GM18909 (cell line): ENCODE data around the gene ASB10.

Experiments
- ATAC-seq: cut with Tn5 transposase; IDR thresholded peaks from one replicate; pipeline ENCODE4 v1.9.1; 2021; ENCODE audit warnings: mild to moderate bottlenecking; ENCODE audit not compliant: unreplicated experiment, poor library complexity

The ASB10 gene

DNA sequence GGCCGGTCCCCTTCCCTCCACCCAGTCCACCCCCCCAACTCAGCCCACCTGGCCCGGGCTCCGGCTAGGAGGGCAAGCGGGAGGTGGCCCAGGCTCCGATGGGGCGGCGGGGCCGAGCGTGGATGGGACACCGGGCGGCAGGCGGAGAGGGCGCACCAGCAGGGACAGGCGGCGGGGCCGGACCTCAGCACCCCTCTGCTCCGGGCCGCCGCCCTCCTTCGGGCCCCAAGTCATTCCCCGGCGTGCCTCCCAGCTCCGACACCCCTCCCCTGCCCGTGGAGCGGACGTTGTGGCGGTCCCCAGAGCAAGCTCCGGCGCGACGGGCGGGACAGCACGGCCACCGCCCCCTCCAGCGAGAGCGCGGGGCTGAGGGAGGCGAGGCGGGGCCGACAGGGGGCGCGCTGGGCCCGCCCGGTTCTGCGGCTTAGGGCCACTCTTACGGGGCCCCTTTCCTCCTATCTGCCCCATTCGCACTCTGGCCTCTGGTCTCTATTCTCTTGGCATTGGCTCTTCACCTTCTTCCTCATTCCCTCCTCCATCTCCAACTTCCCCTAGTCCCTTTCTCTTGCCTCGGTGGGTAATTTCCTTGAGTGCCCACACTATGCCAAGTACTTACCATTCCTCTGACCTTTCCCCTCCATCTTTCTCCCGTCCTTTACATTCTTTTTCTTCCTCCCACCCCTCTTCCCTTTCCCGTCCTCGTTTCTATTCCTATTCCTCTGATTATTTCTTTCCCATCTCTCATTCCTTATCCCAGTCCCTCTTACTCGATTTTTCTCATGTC is 18.9 kb downstream of the ASB10 start:
- ATAC-seq: no peak

DNA sequence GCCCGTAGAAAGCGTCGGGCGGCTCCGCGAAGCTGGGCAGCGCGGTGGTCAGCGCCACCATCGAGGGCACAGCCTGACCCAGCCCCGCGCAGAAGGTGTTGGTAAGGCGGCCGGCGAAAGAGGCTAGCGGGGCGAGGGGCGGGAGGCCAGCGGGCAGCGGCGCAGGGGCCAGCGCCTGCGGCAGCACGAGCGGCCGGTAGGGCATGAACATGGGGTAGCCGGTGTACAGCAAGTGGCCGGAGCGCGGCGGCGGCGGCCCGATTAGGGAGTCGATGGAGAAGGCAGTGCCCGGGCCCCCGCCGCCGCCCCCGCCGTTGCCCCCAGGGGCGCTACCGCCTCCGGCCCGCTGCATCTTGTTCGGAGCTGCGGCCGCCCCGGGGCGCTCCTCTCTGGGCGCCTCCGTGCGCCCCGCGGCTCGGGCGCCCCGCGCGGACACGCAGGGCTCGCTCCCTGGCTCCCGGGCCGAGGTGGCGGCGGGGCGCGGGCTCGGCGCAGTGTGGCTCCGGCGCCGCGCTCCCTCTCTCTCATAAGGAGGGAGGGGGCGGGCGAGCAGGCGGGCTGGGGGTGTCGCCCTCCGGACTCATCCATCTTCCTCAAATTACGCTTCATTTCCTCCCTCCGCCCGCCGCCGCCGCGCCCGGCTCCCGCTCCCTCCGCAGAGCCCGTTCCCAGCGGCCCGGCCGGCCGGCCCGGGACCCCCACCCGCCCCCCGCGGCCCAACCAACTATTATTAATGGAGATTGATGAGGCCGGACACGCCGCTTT is 19.7 kb downstream of the ASB10 start, which contains the start of gene GBX1:
Gene GBX1 (minus strand): TSS at position 498 of the 765 bp plus-strand sequence. CDS start 146 bp downstream, at position 352.
- ATAC-seq: no peak

DNA sequence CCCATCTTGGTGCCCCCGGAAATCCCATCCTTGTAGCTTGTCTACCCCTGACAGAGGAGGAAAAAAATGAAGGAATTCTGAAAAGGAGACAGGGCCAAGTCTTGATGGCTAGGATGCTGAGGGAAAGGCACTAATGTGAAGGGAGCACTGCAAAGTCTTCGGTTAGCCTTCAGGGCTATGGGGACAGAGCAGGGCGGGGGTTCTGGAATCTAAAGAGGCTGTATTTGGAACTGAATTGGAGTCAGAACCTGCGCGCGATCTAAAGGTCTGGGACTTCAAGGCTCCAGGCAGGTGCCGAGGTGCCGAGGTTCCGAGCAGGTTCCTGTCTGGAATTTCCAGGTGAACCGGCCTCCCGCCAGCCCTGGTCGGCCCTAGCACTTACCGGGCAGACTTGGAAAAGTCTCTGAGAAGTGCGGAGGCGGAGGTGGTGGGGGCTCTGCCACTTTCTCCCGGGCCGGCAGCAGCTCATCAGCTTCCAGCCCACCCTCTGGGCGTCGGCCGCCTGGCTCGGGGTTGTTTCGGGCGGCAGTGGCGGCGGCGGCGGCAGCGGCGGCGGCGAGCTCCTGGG is 20.3 kb downstream of the ASB10 start:
- ATAC-seq: no peak

DNA sequence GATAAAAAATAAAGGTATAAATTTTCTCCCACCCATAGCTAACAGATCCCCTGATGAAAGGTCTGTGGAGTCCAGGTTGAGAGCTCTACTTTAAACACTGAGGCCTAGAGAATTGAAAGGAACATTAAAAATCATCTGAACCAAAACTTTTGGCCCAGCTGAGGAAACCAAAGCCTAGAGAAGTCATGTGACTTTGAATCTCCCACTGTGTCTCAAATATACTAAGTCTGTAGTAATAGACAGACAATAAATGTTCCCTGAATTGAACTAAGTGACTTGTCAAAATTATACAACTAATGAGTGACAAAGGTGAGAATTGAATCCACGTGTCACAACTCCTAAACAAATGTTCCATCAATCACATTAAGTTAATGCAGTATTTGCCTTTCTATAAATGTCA is 25.3 kb downstream of the ASB10 start:
- no peak for ATAC-seq

DNA sequence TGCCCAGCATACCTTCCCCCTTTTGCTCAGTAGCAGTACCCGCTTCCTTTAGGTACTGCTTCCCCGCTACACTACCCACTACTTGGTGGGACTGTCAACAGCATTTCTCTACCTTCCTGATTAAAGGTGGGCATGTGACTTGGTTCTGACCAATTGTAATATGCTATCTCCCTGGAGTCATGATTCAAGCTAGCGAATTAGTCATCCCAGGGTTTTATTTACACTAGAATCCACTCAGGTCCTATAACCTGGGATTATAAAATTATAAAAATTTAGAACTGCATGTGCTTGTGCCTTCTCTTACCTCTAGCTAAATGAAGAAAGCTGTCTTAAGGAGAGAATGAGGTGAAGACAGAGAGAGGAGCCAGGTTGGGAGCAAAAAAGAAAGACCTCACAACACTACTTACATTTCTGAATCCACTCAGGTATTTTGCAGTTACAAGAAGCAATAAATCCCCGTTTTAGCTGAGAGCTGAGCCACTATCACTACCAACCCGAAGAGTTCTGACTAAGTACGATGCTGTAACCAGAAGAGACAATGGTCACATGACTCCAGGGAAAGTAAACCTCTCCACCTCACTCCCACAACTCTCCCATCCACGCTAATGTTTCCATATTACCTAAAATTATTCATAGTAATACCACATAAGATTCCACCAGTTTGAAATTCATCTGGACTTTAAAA is 29.3 kb downstream of the ASB10 start:
- ATAC-seq: no peak

DNA sequence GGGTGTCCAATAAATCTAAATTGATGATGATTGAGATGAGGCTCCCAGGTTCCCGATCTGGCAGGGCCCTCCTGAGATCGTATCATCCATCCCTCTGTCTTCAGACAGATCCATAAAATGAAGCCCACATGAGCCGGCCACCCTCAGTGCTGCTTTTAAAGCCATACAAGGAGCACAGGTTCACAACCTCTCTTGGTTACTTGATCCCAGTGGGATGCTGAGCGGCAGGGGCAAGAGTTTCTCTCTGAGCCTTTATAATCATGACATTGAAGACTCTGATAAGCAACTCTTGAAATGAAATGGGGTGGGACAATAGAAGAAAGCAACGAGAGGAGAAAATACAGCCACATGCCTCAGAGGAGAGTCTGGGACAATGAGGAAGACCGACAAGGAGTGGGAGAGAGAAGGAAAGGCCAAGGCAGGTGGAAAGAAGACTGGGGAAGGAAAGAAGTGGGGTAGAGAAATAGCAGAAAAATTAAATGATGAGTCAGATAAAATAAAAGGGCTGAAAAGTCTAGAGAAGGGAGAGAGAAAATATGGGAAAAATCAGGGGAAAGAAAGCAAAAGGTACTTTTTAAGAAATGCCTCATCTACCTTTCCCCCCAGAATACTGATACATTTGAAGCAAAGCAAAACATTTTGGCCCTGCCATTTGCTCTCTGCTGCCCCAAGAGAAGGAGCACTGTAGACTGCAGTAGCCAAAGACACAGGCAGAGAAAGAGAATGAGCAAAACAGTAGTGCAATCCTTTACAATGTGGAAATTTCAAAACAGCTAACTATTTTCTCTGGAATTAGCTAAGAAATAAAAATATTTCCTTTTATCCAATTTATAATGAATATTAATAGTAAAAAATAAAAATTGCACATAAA is 34.2 kb downstream of the ASB10 start:
- no peak for ATAC-seq

DNA sequence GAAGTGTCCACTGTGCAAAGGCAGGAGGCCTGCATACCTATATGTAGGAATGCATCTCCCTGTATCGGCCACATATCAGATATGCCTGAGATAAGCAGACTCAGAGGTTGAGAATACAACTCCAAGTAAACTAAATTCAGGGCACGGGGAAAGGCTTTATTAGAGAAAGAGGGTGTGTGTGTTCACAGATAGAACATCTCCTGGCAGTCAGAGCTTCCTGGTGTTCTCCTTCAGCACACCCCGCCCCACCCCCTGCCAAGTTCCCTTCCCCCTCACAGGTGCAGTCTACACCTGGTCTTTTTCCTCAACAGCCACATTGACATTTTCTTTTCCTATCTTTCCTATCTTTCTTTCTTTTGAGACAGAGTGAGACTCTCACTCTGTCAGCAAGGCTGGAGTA is 36.7 kb downstream of the ASB10 start:
- no peak for ATAC-seq

DNA sequence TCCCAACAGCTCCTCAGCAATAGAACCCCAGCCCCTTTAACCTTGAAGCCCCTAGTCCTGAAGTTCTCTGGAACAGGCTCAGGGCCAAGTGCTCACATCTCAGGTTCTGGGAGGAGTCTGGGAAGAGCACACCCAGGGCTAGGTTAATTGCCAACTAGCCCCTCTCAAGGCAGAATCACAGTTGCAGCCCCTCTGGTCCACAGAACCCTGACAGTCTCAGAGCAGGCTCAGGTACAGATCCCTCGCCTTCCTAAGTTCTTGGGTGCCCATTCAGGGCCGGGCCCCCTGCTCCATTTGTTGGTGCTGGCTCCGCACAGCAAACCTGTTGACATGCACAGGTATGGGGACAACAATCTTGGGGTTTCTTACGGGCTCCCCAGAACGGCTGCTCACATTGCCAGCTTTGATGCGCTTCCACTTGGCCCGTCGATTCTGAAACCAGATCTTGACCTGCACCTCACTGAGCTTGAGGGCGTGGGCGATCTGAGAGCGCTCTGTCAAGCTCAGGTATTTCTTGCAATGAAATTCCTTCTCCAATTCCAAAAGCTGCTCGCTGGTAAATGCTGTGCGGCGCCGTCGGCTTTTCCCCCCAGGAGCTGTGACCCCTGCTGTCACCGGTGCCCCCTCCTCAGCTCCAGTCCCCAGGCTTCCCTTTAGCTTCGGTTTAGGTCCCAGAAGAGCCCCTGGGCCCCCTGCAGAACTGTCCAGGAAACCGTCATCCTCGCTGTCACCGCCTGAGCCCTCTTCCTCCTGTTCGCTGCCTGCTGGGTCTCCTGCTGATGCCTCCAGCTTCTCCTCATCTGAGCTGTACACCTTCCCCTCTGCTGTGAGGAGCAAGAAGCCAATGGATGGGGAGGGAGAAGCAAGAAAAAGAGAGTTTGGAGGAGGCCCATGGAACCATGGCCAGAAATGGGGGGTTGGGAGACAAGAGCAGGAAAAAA is 38.5 kb downstream of the ASB10 start:
- ATAC-seq: no peak

DNA sequence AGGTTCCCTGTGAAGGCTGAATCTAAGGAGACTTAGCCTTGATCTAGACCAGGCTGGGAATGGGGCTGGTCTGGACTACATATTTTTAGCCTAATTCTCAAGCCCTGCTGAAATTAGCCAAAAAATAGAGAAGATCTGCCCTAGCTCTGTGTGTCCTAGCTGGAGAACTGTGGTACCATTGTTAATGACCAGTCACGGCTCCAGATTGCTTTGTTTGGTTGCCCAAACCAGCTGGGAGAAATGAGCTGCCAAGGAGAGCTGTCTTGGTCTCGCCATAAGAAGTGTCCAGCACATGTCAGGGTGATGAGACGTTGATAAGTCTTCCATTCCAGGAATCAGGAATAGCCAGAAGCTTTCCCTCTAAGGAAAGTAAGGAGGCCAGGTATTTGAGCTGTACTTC is 40.3 kb downstream of the ASB10 start:
- ATAC-seq: no peak

DNA sequence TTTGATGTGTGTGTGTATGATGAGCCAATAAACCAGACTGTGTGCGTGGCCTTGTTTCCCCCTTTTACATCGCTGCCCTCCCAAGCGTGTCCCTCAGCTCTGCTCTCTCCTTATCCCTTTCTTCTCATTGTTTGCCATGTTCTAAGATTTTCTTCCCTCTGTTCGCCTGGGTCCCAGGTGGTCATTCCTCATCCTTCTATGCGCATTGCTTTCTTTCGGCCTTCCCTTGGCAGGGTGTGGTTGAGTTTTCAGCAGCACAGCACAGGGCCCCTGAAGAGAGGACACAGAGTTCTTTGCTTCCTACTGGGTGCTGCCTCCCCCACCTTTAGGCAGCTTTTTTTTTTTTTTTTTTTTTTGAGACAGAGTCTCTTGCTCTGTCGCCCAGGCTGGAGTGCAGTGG is 42.7 kb downstream of the ASB10 start:
- ATAC-seq: no peak

DNA sequence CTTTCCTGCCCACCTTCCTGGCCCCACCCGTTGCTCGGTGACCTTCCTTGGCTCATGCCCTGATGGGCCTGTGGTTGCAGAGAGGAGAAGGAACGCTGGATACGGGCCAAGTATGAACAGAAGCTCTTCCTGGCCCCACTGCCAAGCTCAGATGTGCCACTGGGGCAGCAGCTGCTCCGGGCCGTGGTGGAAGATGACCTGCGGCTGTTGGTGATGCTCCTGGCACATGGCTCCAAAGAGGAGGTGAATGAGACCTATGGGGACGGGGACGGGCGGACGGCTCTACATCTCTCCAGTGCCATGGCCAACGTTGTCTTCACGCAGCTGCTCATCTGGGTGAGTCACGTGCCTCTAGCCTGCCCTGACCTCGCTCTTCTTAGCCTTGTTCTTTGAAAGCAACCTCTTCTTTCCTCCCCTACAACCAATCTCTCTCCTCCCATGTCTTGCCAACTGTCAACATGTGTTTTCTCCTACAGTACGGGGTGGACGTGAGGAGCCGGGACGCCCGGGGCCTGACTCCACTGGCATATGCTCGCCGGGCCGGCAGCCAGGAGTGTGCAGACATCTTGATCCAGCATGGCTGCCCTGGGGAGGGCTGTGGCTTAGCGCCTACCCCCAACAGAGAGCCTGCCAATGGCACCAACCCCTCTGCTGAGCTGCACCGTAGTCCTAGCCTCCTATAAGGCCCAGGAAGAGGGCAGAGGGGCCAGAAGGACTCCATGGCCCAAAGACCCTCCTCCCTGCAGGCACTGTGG is 43.6 kb downstream of the ASB10 start:
- ATAC-seq: no peak

DNA sequence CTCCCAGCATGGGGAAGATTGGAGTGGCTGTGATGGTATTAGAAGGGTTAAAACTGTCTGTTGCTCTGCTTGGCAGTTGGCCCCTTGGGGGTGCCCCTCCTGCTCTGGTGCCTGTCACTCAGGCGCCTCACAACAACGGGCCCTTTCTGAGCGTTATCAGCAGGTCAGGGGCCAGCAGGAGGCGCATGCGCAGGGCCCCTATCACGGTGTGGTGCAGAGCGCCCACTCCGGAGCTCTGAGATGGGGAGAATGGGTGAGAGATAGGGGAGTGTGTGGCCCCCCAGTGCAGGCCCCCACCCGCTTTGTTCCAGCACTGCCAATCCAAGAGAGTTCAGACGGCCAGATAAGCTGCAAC is 44.4 kb downstream of the ASB10 start:
- no peak for ATAC-seq

DNA sequence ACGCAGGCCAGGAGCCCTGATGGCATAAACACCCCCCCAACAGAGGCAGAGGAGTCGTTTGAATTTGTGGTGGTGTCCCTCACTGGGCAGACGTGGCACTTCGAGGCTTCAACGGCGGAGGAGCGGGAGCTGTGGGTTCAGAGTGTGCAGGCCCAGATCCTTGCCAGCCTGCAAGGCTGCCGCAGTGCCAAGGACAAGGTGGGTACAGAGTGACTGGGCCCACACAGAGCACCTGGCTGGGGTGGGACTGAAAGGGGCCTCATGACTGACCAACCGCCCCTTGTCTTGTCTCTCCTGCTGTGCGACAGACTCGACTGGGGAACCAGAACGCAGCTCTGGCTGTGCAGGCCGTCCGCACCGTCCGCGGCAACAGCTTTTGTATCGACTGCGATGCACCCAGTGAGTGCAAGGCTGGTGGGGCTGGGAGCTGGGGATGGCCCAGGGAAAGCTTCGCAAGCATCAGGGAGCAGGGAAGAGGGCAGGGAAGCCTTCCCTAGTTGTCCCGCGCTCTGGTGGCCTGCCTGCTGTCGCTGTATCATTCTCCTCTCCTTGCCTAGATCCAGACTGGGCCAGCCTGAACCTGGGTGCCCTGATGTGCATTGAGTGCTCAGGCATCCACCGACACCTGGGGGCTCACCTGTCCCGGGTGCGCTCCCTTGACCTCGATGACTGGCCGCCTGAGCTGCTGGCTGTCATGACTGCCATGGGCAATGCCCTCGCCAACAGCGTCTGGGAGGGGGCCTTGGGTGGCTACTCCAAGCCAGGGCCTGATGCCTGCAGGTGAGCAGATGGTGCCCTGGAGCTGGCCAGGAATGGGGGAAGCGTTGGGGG is 45.0 kb downstream of the ASB10 start:
- no peak for ATAC-seq

DNA sequence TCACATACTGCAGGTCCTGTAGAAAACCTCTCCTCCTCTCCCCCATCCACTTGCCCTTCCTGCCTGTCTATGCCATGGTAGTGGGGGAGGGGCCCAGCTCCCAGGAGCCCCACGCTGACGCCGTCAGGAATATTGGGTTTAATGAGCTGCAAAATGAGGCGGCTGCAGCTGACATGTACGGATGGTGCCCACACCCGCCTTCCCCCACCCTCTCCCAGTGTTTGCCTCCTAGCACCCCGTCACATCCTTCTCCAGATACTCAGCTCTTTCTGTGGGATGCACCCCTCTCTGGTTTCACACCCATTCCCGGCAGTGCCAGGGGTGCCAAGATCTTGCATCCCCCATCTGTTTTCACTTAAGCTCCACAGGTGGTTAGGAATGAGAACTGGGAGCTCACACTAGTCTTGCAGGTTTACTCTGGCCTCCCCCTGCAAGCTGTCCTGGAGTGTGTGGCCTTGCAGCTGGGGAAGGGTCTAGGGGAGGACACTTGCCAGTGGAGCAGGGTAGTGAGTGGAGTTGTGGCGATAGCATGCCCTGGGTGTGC is 45.7 kb downstream of the ASB10 start:
- no peak for ATAC-seq

DNA sequence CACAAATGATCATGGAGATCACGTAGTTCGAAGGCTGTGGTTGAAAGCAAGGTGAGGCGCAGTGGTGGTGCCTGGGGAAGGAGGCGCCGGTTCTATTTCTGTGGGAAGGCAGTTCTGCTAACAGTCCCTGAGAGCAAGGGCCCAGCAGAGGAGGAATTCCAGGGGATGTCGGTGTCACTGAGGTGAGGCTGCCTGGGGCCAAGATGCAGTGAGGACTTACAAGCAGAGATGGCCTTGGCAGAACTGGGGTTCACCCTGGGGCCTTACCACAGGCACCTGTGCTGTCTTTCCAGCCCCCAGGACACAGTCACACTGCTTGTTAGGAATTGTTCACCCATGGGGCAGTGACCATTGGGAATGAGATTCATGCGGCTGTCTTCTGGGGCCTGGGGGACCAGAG is 46.2 kb downstream of the ASB10 start:
- ATAC-seq: no peak

DNA sequence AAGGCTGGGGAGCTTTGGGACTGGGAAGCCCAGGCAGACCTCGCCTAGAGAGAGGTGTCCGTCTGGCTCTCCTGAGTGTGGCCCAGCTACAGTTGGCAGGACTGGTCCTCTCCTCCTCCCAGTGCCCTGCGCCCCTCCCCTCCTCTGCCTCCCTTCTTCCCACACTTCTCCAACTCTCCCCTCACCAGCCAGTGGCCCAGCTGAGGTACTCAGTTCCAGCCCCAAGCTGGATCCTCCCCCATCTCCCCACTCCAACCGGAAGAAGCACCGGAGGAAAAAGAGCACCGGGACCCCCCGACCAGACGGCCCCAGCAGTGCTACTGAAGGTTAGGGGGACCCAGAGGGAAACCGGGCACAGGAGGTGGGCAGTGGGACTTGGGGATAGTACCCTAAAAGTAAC is 47.3 kb downstream of the ASB10 start:
- ATAC-seq: no peak
